Trophoblast cell (in vitro differentiated cells and primary cell): Measurements from ENCODE around the gene KRTAP5-7.

Source experiments
- DNase-seq, 2 donors: peaks; one replicate each; pipeline ENCODE4 v3.0.0-alpha.2; 2016
- H2AFZ ChIP-seq: 2 replicates; pipeline ENCODE4 v1.6.1; 2013; ENCODE audit warnings: low read length, moderate library complexity, mild to moderate bottlenecking; ENCODE audit not compliant: insufficient read depth, poor library complexity
- H2AK5ac ChIP-seq: 2 replicates; pipeline ENCODE4 v1.6.1; 2013; ENCODE audit warnings: mild to moderate bottlenecking, low read length
- H2BK120ac ChIP-seq: 2 replicates; pipeline ENCODE4 v1.6.1; 2013; ENCODE audit warnings: low read length, mild to moderate bottlenecking, moderate library complexity; ENCODE audit not compliant: insufficient read depth, poor library complexity
- H2BK12ac ChIP-seq: 2 replicates; pipeline ENCODE4 v1.6.1; 2013; ENCODE audit warnings: mild to moderate bottlenecking, low read length, moderate library complexity
- H2BK5ac ChIP-seq: 2 replicates; pipeline ENCODE4 v1.6.1; 2013; ENCODE audit warnings: low read length, low read depth, moderate library complexity, mild to moderate bottlenecking; ENCODE audit not compliant: poor library complexity
- H3K14ac ChIP-seq: 2 replicates; pipeline ENCODE4 v1.6.1; 2013; ENCODE audit warnings: mild to moderate bottlenecking, low read length
- H3K18ac ChIP-seq: 2 replicates; pipeline ENCODE4 v1.6.1; 2013; ENCODE audit warnings: mild to moderate bottlenecking, low read length
- H3K23ac ChIP-seq: 2 replicates; pipeline ENCODE4 v1.6.1; 2013; ENCODE audit warnings: low read length
- H3K27ac ChIP-seq: 2 replicates; pipeline ENCODE4 v1.5.1; 2013; ENCODE audit warnings: low read depth, mild to moderate bottlenecking, inconsistent platforms, low read length, moderate library complexity
- H3K27me3 ChIP-seq: 2 replicates; pipeline ENCODE4 v1.6.1; 2013; ENCODE audit warnings: inconsistent platforms, mild to moderate bottlenecking, low read length, moderate library complexity; ENCODE audit not compliant: insufficient read depth
- H3K36me3 ChIP-seq, 2 experiments: 1 replicate in 1 of 2; 2 replicates in 1 of 2; pipeline ENCODE4 v1.6.1; 2013; ENCODE audit warnings: low read length in 2 of 2, mild to moderate bottlenecking in 2 of 2, moderate library complexity in 1 of 2; ENCODE audit not compliant: insufficient read depth in 2 of 2, control insufficient read depth in 1 of 2
- H3K4ac ChIP-seq: 2 replicates; pipeline ENCODE4 v1.6.1; 2013; ENCODE audit warnings: low read depth, mild to moderate bottlenecking, low read length, moderate library complexity
- H3K4me1 ChIP-seq, 2 experiments: 1 replicate in 1 of 2; 2 replicates in 1 of 2; pipeline ENCODE4 v1.6.1; 2013; ENCODE audit warnings: low read length in 2 of 2, mild to moderate bottlenecking in 2 of 2, moderate library complexity in 1 of 2; ENCODE audit not compliant: insufficient read depth in 2 of 2, control insufficient read depth in 1 of 2
- H3K4me2 ChIP-seq: 2 replicates; pipeline ENCODE4 v1.6.1; 2013; ENCODE audit warnings: inconsistent platforms, mild to moderate bottlenecking, low read length, moderate library complexity
- H3K4me3 ChIP-seq: 2 replicates; pipeline ENCODE4 v1.5.1; 2013; ENCODE audit warnings: mild to moderate bottlenecking, low read depth, low read length, inconsistent platforms
- H3K79me1 ChIP-seq: one replicate; pipeline ENCODE4 v1.6.1; 2013; ENCODE audit warnings: low read length
- H3K79me2 ChIP-seq: 2 replicates; pipeline ENCODE4 v1.6.1; 2013; ENCODE audit warnings: low read length, mild to moderate bottlenecking; ENCODE audit not compliant: control insufficient read depth, insufficient read depth, poor library complexity
- H3K9ac ChIP-seq: 2 replicates; pipeline ENCODE4 v1.6.1; 2013; ENCODE audit warnings: mild to moderate bottlenecking, low read length
- H3K9me3 ChIP-seq: 2 replicates; pipeline ENCODE4 v1.6.1; 2013; ENCODE audit warnings: low read depth, mild to moderate bottlenecking, control low read depth, inconsistent platforms, low read length; ENCODE audit not compliant: insufficient read depth
- H4K12ac ChIP-seq: 2 replicates; pipeline ENCODE4 v1.6.1; 2013; ENCODE audit warnings: low read depth, mild to moderate bottlenecking, low read length, moderate library complexity
- H4K8ac ChIP-seq: 2 replicates; pipeline ENCODE4 v1.6.1; 2013; ENCODE audit warnings: low read depth, mild to moderate bottlenecking, low read length, moderate library complexity
- H4K91ac ChIP-seq: one replicate; pipeline ENCODE4 v1.6.1; 2013; ENCODE audit warnings: low read depth, mild to moderate bottlenecking, low read length, moderate library complexity
- WGBS: extraction: QIAGEN DNeasy Blood & Tissue Kit; methylation state at CpG from one replicate; pipeline ENCODE4 v1.1.7; 2013; ENCODE audit warnings: missing lambda C conversion rate; ENCODE audit not compliant: insufficient read length, insufficient coverage; ENCODE audit errors: extremely low coverage; 5-methylcytosine and 5-hydroxymethylcytosine counted together

The KRTAP5-7 gene

GRCh38 chr11:71491940-71492339, 35.1 kb upstream of the KRTAP5-7 start:
- no peak for DNase-seq
- peaks cover 46 to 47% of the 10 kb centered on the region in 2 experiments for H3K36me3 ChIP-seq
- WGBS = no CpG with 5 or more reads among the region's 9 CpGs
- no peak overlapping the region for H3K23ac ChIP-seq
- no peak overlapping the region for H2AK5ac ChIP-seq
- no peaks in the 10 kb centered on the region for H3K79me2 ChIP-seq
- H3K4me3 ChIP-seq = no peak overlapping the region
- H4K12ac ChIP-seq = no peak overlapping the region
- H3K27me3 ChIP-seq = no peaks in the 10 kb centered on the region
- H3K4me2 ChIP-seq = no peak overlapping the region
- H4K8ac ChIP-seq = no peak overlapping the region
- no peaks in the 10 kb centered on the region for H3K79me1 ChIP-seq
- H3K9ac ChIP-seq = no peak overlapping the region
- no peak overlapping the region for H4K91ac ChIP-seq
- H3K18ac ChIP-seq = no peak overlapping the region
- no peak overlapping the region for H3K27ac ChIP-seq
- H2AFZ ChIP-seq = no peak overlapping the region
- H3K9me3 ChIP-seq = peaks cover 4% of the 10 kb centered on the region
- H2BK12ac ChIP-seq = no peak overlapping the region
- no peak overlapping the region for H2BK120ac ChIP-seq
- H2BK5ac ChIP-seq = no peak overlapping the region
- no peak overlapping the region for H3K4ac ChIP-seq
- no peak overlapping the region for H3K14ac ChIP-seq
- peaks cover 5 to 11% of the 10 kb centered on the region in 2 experiments for H3K4me1 ChIP-seq

DNA sequence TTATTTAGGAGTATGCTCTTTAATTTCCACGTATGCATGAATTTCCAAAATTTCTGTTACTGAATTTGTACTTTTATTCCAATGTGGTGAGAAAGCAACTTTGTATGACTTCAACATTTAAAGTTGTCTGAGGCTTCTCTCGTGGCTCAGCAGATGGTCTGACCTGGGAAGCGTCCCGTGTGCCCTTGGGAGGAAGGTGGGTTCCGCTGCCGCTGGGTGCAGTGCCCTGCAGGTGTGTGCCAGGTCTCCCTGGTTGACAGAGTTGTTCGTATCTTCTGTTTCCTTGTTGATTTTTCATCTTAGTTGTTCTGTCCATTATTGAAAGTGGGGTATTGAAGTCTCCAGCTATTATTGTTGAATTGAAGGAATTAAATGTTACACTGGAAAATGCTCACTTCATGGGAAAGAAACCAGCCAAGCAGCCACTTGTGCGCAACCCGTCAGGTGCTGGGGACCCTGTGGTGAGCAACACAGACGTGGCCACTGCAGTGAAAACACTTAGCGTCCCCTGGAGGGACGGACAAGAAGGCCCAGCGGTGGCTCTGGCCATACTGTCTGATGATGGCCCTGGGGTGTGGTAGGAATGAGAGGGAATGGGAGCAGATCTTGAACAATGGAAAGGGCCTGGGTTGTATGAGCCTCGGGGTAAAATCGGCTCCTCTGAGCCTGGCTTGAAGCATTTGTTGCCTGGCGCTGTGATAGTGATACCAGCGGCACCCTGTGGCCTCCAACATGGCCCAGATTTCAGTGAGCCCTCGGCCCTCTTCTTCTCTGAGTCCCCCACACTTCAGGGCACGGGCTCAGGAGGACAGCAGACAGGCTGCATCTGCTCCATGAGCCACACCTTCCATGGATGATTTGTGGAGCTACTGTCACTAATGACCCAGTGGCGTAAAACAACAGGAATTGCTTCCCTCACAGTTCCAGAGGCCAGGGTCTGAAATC, 31.5 kb upstream of the KRTAP5-7 start:
- H2AFZ ChIP-seq = no peak overlapping the region
- H3K23ac ChIP-seq = no peak overlapping the region
- no peak overlapping the region for H2AK5ac ChIP-seq
- peaks cover 51 to 67% of the 10 kb centered on the region in 2 experiments for H3K36me3 ChIP-seq
- peaks cover 4% of the 10 kb centered on the region for H3K9me3 ChIP-seq
- H4K12ac ChIP-seq = no peak overlapping the region
- H3K4me2 ChIP-seq = no peak overlapping the region
- H2BK5ac ChIP-seq = no peak overlapping the region
- H3K14ac ChIP-seq = no peak overlapping the region
- H4K91ac ChIP-seq = no peak overlapping the region
- H2BK120ac ChIP-seq = no peak overlapping the region
- H3K18ac ChIP-seq = no peak overlapping the region
- no CpG with 5 or more reads among the region's 20 CpGs for WGBS
- no peak overlapping the region for H2BK12ac ChIP-seq
- no peak for DNase-seq
- no peak overlapping the region for H3K9ac ChIP-seq
- H3K4ac ChIP-seq = no peak overlapping the region
- H3K79me1 ChIP-seq = no peaks in the 10 kb centered on the region
- no peaks in the 10 kb centered on the region for H3K4me1 ChIP-seq
- no peak overlapping the region for H4K8ac ChIP-seq
- no peak overlapping the region for H3K27ac ChIP-seq
- H3K27me3 ChIP-seq = no peaks in the 10 kb centered on the region
- H3K4me3 ChIP-seq = no peak overlapping the region
- H3K79me2 ChIP-seq = no peaks in the 10 kb centered on the region

DNA sequence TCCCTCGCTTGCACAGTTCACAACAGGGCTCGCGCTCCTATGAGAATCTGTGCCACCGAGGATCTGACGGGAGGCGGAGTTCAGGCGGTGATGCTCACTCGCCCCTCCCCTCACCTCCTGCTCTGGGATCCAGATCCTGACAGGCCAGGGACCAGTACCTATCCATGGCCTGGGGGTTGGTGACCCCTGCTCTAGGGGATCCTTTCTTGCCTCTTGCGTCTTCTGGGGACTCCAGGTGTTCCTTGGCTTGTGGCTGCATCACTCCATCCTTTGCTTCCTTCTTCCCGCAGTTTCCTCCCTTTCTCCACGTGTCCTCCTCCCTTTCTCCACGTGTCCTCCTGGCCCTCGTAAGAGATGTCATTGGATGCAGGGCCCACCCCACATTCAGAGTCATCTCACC, 30.6 kb upstream of the KRTAP5-7 start:
- WGBS = no CpG with 5 or more reads among the region's 13 CpGs

GRCh38 chr11:71498091-71498490, 29.0 kb upstream of the KRTAP5-7 start:
- H2AK5ac ChIP-seq = no peak overlapping the region
- H3K36me3 ChIP-seq = peaks cover 48 to 63% of the 10 kb centered on the region in 2 experiments
- peaks cover 4% of the 10 kb centered on the region for H3K9me3 ChIP-seq
- DNase-seq = no peak
- no peak overlapping the region for H2BK120ac ChIP-seq
- H3K23ac ChIP-seq = no peak overlapping the region
- no peak overlapping the region for H3K4me2 ChIP-seq
- H2BK12ac ChIP-seq = no peak overlapping the region
- H4K91ac ChIP-seq = no peak overlapping the region
- no peaks in the 10 kb centered on the region for H3K4me1 ChIP-seq
- H3K79me2 ChIP-seq = no peaks in the 10 kb centered on the region
- H3K9ac ChIP-seq = no peak overlapping the region
- H3K4me3 ChIP-seq = no peak overlapping the region
- H4K12ac ChIP-seq = no peak overlapping the region
- H3K27me3 ChIP-seq = no peaks in the 10 kb centered on the region
- H3K27ac ChIP-seq = no peak overlapping the region
- H3K79me1 ChIP-seq = no peaks in the 10 kb centered on the region
- H2AFZ ChIP-seq = no peak overlapping the region
- no peak overlapping the region for H2BK5ac ChIP-seq
- no CpG with 5 or more reads among the region's 19 CpGs for WGBS
- H4K8ac ChIP-seq = no peak overlapping the region
- no peak overlapping the region for H3K14ac ChIP-seq
- no peak overlapping the region for H3K18ac ChIP-seq
- H3K4ac ChIP-seq = no peak overlapping the region

More for the DNA sequence above, 30.6 kb upstream of the KRTAP5-7 start:
- no peak overlapping the region for H2BK120ac ChIP-seq
- no peak overlapping the region for H3K23ac ChIP-seq
- H4K12ac ChIP-seq = no peak overlapping the region
- peaks cover 4% of the 10 kb centered on the region for H3K9me3 ChIP-seq
- no peak overlapping the region for H3K18ac ChIP-seq
- no peak overlapping the region for H3K4ac ChIP-seq
- H3K14ac ChIP-seq = no peak overlapping the region
- H2BK5ac ChIP-seq = no peak overlapping the region
- H2BK12ac ChIP-seq = no peak overlapping the region
- H2AK5ac ChIP-seq = no peak overlapping the region
- no peak overlapping the region for H4K91ac ChIP-seq
- H3K27me3 ChIP-seq = no peaks in the 10 kb centered on the region
- H3K4me3 ChIP-seq = no peak overlapping the region
- H3K36me3 ChIP-seq = peaks cover 48 to 64% of the 10 kb centered on the region in 2 experiments
- no peak overlapping the region for H4K8ac ChIP-seq
- no peak overlapping the region for H3K4me2 ChIP-seq
- H2AFZ ChIP-seq = no peak overlapping the region
- no peak overlapping the region for H3K9ac ChIP-seq
- DNase-seq = no peak
- H3K4me1 ChIP-seq = no peaks in the 10 kb centered on the region
- no peaks in the 10 kb centered on the region for H3K79me1 ChIP-seq
- no peaks in the 10 kb centered on the region for H3K79me2 ChIP-seq
- H3K27ac ChIP-seq = no peak overlapping the region
